ENCODE data around the gene CD300LD.

GRCh38 chr17:74633326-74633725 lies 41.2 kb upstream of the CD300LD start:
- TF ChIP-seq, protein P1, sequence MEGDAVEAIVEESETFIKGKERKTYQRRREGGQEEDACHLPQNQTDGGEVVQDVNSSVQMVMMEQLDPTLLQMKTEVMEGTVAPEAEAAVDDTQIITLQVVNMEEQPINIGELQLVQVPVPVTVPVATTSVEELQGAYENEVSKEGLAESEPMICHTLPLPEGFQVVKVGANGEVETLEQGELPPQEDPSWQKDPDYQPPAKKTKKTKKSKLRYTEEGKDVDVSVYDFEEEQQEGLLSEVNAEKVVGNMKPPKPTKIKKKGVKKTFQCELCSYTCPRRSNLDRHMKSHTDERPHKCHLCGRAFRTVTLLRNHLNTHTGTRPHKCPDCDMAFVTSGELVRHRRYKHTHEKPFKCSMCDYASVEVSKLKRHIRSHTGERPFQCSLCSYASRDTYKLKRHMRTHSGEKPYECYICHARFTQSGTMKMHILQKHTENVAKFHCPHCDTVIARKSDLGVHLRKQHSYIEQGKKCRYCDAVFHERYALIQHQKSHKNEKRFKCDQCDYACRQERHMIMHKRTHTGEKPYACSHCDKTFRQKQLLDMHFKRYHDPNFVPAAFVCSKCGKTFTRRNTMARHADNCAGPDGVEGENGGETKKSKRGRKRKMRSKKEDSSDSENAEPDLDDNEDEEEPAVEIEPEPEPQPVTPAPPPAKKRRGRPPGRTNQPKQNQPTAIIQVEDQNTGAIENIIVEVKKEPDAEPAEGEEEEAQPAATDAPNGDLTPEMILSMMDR (IDR thresholded peaks at IDR 0.05): no peak
- no peak for TF ChIP-seq POLR2A (IDR thresholded peaks at IDR 0.05)
